GM12864 (cell line): ENCODE measurements around the gene SHISA7.

Source experiments
- DNase-seq: peaks from one replicate; pipeline ENCODE4 v3.0.0-alpha.2; 2011; ENCODE audit warnings: low read depth
- H3K4me3 ChIP-seq: 2 replicates; pipeline ENCODE4 v1.5.1; 2011; ENCODE audit warnings: mild to moderate bottlenecking, low read depth, low read length, control low read depth
- CTCF ChIP-seq: IDR thresholded peaks from 2 replicates; pipeline ENCODE4 v1.5.1; 2011; ENCODE audit warnings: low read depth, mild to moderate bottlenecking, moderate library complexity, low read length, control low read depth, inconsistent platforms; ENCODE audit errors: missing control alignments

Gene SHISA7

DNA sequence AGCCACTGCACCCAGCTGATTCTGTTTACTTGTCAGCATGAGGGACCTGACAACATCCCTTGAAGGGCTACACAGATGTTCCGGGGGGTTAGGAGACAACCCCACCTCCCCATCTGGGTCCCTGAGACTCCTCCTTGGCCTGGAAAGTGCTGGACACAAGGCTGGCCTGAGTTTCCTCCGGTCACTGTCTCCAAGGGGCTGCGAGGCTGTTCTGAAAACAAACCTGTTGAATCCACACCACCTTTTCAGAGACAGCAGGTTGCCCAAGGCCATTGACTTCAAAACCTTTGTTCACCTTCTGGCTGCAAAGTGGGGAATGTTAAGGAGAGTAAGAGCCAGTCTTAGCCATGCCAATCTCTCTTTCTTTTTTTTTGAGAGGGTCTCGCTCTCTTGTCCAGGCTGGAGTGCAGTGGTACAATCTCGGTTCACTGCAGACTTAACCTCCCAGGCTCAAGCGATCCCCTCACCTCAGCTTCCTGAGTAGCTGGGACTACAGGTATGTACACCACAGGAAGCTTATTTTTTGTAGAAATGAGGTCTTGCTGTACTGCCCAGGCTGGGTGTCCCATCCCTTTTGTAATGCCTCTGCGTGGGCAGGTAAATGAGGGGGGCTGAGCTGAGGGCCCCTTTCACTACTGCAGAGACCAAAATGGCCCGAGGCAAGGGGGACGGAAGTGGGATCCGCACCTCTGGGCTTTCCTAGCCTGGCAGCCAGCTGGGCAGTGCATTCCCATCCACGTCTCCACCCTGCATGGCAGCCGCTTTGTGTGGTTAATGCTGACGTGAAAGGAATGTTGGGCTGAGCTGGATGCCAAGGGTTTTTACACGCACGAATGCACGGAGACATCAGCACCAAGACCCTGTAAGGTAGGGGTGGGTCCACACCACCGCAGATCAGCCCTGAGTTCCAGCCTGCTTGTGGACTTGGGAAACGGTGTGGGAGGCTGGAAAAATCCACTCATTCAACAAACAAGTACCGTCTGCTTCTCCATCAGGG lies 31.5 kb upstream of the SHISA7 start:
- H3K4me3 ChIP-seq, result no peak overlapping the region
- no peak for TF ChIP-seq CTCF
- DNase-seq, result no peak

DNA sequence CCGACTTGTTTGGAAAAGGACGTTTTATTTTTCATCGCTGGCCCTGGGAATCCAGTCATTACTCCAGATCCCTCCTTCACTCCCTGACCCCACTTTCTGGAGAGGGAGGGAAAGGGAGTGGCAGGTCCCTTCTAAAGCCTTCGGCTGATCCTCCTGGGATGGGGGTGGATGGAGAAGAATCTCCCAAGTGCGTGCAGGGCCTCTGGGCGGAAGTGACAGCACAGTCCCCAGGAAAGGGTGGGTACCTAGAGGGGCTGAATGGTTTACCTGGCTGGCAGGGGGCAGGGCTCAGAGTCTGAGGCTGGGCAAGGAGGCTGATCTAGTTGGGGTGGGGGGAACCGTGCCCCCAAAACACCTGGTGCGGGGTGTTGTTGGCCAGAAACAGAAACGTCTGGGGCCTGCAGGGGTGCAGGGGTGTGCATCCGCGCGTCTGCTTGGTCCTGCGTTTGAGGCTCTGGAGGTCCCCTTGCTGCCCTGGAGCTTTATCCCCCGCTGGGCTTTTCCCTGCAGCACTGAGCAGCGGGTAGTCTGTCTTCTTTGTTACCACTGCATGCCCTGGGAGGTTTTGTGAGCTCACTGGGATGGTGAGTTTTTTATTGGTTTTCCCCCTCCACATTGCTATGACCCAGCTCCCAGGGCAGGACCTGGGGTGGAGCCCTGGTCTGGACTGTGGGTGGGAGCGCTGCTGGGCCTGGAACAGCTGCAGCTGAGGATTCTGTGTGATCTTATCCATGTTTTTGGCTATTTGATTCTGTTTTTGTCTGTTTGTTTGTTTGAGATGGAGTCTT lies 30.3 kb upstream of the SHISA7 start:
- DNase-seq, result no peak
- no peak overlapping the region for H3K4me3 ChIP-seq
- no peak for TF ChIP-seq CTCF

- no peak for TF ChIP-seq CTCF
- no peak overlapping the region for H3K4me3 ChIP-seq
- no peak for DNase-seq
These were observed 29.4 kb upstream of the SHISA7 start for GRCh38 chr19:55472463-55472862.

DNA sequence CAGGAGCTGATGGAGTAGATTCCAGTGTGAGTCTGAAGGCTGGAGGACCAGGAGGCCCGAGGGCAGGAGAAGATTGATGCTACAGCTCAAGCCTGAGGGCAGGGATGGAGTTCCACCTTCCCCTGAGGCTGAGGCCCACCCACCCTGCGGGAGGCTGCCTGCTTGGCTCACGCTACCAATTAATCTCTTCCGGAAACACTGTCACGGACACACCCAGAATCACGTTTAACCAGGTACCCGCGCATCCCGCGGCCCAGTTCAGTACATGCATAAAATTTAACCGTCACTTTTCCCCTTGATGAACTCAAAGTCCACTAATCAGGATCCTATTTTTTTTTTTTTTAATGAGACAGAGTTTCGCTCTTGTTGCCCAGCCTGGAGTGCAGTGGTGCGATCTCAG lies 28.2 kb upstream of the SHISA7 start:
- DNase-seq, result no peak
- no peak overlapping the region for H3K4me3 ChIP-seq
- no peak for TF ChIP-seq CTCF

DNA sequence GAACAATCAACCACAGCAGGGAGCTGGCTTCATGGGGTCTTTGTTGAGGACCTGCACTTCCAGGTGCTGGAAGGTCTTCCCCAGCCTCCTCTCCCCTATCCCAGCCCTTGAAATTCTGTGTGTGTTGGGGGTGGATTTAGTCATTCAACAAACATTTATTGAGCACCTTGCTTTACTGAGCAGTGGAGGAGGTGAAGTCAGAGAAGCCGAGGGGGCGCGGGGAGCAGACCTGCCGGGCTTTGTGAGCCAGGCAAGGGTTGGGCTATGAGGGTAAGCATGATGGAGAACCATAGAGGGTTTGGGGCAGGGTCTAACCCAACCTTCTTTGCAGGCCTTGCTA lies 24.9 kb upstream of the SHISA7 start:
- DNase-seq, result no peak
- no peak for TF ChIP-seq CTCF
- H3K4me3 ChIP-seq, result no peak overlapping the region

GRCh38 chr19:55467236-55468053 lies 24.3 kb upstream of the SHISA7 start:
- H3K4me3 ChIP-seq, result no peak overlapping the region
- TF ChIP-seq CTCF, result peak; percentile 86
- DNase-seq, result no peak
